Smooth muscle cell (in vitro differentiated cells): ENCODE measurements around the gene RSL1D1. TPM values are rescaled to one million over a fixed set of nuclear protein-coding genes. Genes with fewer than 3 reads are reported as not detected.

Experiments
- DNase-seq: peaks from one replicate; lab custom pipeline; 2025; ENCODE audit not compliant: unreplicated experiment; lab: John Stamatoyannopoulos, UW
- H2AFZ ChIP-seq: fragments of 200-600 bp; sonication (generic); 2 replicates; pipeline ENCODE4 v1.6.0; 2016; ENCODE audit warnings: antibody characterized with exemption, low read depth, mild to moderate bottlenecking
- H3F3A ChIP-seq: fragments of 200-600 bp; sonication (generic); 2 replicates; pipeline ENCODE4 v1.6.0; 2017; ENCODE audit warnings: antibody characterized with exemption, low read depth
- H3K27ac ChIP-seq: fragments of 200-600 bp; sonication (generic); 2 replicates; pipeline ENCODE4 v1.5.1; 2016; ENCODE audit warnings: low read depth, mild to moderate bottlenecking
- H3K27me3 ChIP-seq: fragments of 200-600 bp; sonication (generic); 2 replicates; pipeline ENCODE4 v1.6.1; 2016; ENCODE audit warnings: low read depth, mild to moderate bottlenecking
- H3K36me3 ChIP-seq: fragments of 200-600 bp; sonication (generic); 2 replicates; pipeline ENCODE4 v1.5.1; 2016; ENCODE audit warnings: low read depth
- H3K4me1 ChIP-seq: fragments of 200-600 bp; sonication (generic); 2 replicates; pipeline ENCODE4 v1.5.1; 2016; ENCODE audit warnings: low read depth
- H3K4me2 ChIP-seq: fragments of 200-600 bp; sonication (generic); 2 replicates; pipeline ENCODE4 v1.6.0; 2016; ENCODE audit warnings: mild to moderate bottlenecking
- H3K4me3 ChIP-seq: fragments of 200-600 bp; sonication (generic); 2 replicates; pipeline ENCODE4 v1.5.1; 2016; ENCODE audit warnings: mild to moderate bottlenecking
- H3K79me2 ChIP-seq: fragments of 200-600 bp; sonication (generic); 2 replicates; pipeline ENCODE4 v1.6.0; 2016; ENCODE audit warnings: low read depth, mild to moderate bottlenecking
- H3K9ac ChIP-seq: fragments of 200-600 bp; sonication (generic); 2 replicates; pipeline ENCODE4 v1.6.0; 2016; ENCODE audit warnings: low read depth
- H3K9me3 ChIP-seq: fragments of 200-600 bp; sonication (generic); replicated peaks from 2 replicates; pipeline ENCODE4 v1.5.1; 2016; ENCODE audit warnings: low read depth
- H4K20me1 ChIP-seq: fragments of 200-600 bp; sonication (generic); 2 replicates; pipeline ENCODE4 v1.6.0; 2016; ENCODE audit warnings: low read depth
- WGBS: methylation state at CpG from one replicate; pipeline ENCODE4 v1.1.7; 2016; ENCODE audit warnings: low lambda C conversion rate; 5-methylcytosine and 5-hydroxymethylcytosine counted together
- polyA plus RNA-seq: library from polyadenylated mRNA; unstranded; fragments of >200 nt; fragmentation: Nextera tagmentation; extraction: Ambion mirVana; gene quantifications from 2 replicates; pipeline ENCODE4 v1.2.1, GENCODE V29; 2016
- total RNA-seq: library from RNA; depleted of rRNA; stranded (reverse); fragments of >200 nt; gene quantifications from 2 replicates; pipeline ENCODE4 v1.2.3, GENCODE V29; 2014
- TF ChIP-seq, protein P1 (sequence below): fragments of 200-600 bp; sonication (generic); IDR thresholded peaks from 2 replicates; pipeline ENCODE4 v1.5.1; 2017; ENCODE audit warnings: borderline replicate concordance, mild to moderate bottlenecking, antibody characterized with exemption; ENCODE audit not compliant: insufficient read depth, poor library complexity, severe bottlenecking

Gene RSL1D1
- total and polyA plus RNA-seq, 2 experiments from 2014 or later: 104 to 157 TPM

DNA sequence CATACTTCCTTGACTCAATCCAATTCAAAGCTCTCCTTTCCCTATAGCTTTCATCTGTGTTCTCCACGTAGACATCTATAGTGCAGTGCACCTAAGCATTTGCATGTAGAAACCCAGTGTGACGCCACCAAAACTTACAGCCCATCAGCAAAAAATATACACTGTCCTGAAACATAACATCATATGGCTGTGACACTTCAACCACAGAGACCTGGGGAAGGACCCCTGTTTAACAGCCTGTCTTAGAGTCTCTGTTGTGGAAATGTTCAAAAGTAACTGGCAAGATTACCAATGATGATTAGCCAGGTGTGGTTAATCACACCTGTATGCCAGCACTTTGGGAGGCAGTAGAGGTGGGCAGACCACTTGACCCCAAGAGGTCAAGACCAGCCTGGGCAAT is 42.2 kb upstream of the RSL1D1 start:
- H2AFZ ChIP-seq: no peak overlapping the region
- peaks cover 44% of the 10 kb centered on the region for H4K20me1 ChIP-seq
- no peaks in the 10 kb centered on the region for H3K27me3 ChIP-seq
- H3K9ac ChIP-seq: no peak overlapping the region
- H3K4me3 ChIP-seq: no peak overlapping the region
- peaks cover 64% of the 10 kb centered on the region for H3K79me2 ChIP-seq
- no peaks in the 10 kb centered on the region for H3K9me3 ChIP-seq
- DNase-seq: no peak
- no peaks in the 10 kb centered on the region for H3K4me1 ChIP-seq
- H3F3A ChIP-seq: peaks cover 10% of the 10 kb centered on the region
- TF ChIP-seq, protein P1, sequence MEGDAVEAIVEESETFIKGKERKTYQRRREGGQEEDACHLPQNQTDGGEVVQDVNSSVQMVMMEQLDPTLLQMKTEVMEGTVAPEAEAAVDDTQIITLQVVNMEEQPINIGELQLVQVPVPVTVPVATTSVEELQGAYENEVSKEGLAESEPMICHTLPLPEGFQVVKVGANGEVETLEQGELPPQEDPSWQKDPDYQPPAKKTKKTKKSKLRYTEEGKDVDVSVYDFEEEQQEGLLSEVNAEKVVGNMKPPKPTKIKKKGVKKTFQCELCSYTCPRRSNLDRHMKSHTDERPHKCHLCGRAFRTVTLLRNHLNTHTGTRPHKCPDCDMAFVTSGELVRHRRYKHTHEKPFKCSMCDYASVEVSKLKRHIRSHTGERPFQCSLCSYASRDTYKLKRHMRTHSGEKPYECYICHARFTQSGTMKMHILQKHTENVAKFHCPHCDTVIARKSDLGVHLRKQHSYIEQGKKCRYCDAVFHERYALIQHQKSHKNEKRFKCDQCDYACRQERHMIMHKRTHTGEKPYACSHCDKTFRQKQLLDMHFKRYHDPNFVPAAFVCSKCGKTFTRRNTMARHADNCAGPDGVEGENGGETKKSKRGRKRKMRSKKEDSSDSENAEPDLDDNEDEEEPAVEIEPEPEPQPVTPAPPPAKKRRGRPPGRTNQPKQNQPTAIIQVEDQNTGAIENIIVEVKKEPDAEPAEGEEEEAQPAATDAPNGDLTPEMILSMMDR: no peak
- 97% methylated on average over 2 of the region's 2 CpGs for WGBS
- no peak overlapping the region for H3K4me2 ChIP-seq
- H3K36me3 ChIP-seq: peaks cover 7% of the 10 kb centered on the region
- H3K27ac ChIP-seq: no peak overlapping the region

DNA sequence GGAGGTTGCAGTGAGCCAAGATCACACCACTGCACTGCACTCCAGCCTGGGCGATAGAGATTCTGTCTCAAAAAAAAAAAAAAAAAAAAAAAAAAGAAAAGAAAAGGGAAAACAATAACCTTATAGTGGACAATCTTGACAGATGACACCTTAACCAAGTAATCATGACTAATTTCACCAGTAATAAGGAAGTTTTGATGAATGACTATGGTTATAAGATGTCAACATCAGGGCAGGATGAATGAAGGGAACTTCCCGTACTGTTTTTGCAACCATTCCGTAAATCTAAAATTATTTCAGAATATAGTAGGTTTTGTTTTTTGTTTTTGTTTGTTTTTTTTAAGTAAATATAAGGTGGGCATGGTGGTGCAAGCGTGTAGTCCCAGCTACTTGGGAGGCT is 41.4 kb upstream of the RSL1D1 start:
- DNase-seq: no peak
- TF ChIP-seq, protein P1: no peak
- no peaks in the 10 kb centered on the region for H3K27me3 ChIP-seq
- no peak overlapping the region for H3K27ac ChIP-seq
- H4K20me1 ChIP-seq: peaks cover 40% of the 10 kb centered on the region
- H3K79me2 ChIP-seq: peaks cover 56% of the 10 kb centered on the region
- no peaks in the 10 kb centered on the region for H3K9me3 ChIP-seq
- H3K4me2 ChIP-seq: no peak overlapping the region
- no peaks in the 10 kb centered on the region for H3K4me1 ChIP-seq
- WGBS: 88% methylated on average over 4 of the region's 4 CpGs
- H3K9ac ChIP-seq: no peak overlapping the region
- no peak overlapping the region for H2AFZ ChIP-seq
- H3F3A ChIP-seq: peaks cover 10% of the 10 kb centered on the region
- H3K4me3 ChIP-seq: no peak overlapping the region
- H3K36me3 ChIP-seq: peaks cover 7% of the 10 kb centered on the region

DNA sequence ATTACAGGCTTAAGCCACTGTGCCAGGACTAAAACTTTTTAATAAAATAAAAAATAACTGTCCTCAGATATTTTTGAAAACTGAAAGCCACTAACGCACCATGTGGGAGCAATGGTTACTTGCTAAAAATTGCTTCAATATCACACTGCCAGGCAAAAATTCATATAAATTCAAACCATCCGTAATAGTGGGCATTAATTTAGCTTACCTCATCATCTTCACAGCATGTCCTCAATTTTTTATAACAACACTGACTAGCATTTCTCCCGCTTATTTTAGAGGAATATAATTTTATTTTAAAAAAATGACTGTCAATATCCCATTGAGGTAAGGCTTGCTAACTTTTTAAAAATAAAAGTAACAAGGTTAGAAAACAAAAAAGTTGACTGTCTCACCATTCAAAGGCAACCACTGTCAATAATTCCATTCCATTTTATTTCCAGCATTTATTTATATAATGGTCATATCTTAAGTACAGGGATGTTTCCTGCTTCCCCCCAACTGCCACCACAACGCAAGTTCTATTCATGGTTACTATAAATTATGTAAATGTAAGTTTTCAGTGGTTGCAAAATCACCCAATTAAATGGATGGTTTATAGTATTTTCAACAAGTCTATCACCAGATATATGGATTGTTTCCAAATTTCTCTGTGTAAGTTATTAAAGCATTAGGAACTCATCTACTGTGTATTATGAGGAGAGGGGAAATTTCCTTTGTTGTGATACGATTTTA is 39.1 kb upstream of the RSL1D1 start:
- Histone ChIP-seq H2AFZ (no peak overlapping the region), H3K36me3 (peaks cover 14% of the 10 kb centered on the region), H3K4me1 (no peaks in the 10 kb centered on the region), H3K9ac (no peak overlapping the region), H3K4me2 (no peak overlapping the region), H4K20me1 (peaks cover 21% of the 10 kb centered on the region), H3F3A (no peaks in the 10 kb centered on the region), H3K9me3 (no peaks in the 10 kb centered on the region), H3K27me3 (no peaks in the 10 kb centered on the region), H3K4me3 (no peak overlapping the region), H3K27ac (no peak overlapping the region), H3K79me2 (peaks cover 40% of the 10 kb centered on the region)
- no peak for DNase-seq
- TF ChIP-seq, protein P1: no peak
- WGBS: 99% methylated on average over 5 of the region's 5 CpGs

DNA sequence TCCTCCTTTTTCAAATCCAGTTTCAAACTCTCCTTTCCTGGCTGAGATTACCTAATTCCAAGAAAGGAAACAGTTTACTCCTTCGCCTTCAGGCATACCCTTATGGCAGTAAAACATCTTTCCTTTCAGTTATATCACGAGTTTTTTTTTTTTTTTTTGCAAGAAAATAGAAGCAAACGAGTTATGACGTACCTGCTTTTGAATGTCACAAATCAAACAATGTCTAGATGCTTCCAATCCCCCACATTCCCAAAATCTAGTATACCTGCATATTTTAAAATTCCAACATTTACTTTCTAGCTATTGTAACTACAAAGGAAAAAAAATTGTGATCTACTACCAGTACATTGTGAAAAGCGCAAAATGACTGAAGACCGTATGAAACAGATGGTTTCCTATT is 35.5 kb upstream of the RSL1D1 start:
- TF ChIP-seq, protein P1: no peak
- 97% methylated on average over 6 of the region's 6 CpGs for WGBS
- no peak overlapping the region for H3K4me2 ChIP-seq

More for the DNA sequence above, 35.5 kb upstream of the RSL1D1 start:
- no peak overlapping the region for H3K4me3 ChIP-seq
- H3K36me3 ChIP-seq: peaks cover 15% of the 10 kb centered on the region
- no peak overlapping the region for H3K9ac ChIP-seq
- peaks cover 17% of the 10 kb centered on the region for H3K79me2 ChIP-seq
- H2AFZ ChIP-seq: no peak overlapping the region
- no peaks in the 10 kb centered on the region for H3K4me1 ChIP-seq
- DNase-seq: no peak
- no peak overlapping the region for H3K27ac ChIP-seq
- H4K20me1 ChIP-seq: peaks cover 21% of the 10 kb centered on the region
- H3K9me3 ChIP-seq: no peaks in the 10 kb centered on the region
- H3K27me3 ChIP-seq: no peaks in the 10 kb centered on the region
- H3F3A ChIP-seq: no peaks in the 10 kb centered on the region
